ENCODE data around the gene PACRG.

Gene PACRG

GRCh38 chr6:162868397-162868796 is 140.6 kb downstream of the PACRG start:
- DNase-seq: no peak

- DNase-seq: no peak
Observed at GRCh38 chr6:162871966-162872365, 144.2 kb downstream of the PACRG start.

GRCh38 chr6:162873537-162873936 is 145.8 kb downstream of the PACRG start:
- no peak for DNase-seq

- DNase-seq: no peak
Observed at GRCh38 chr6:162875070-162875469, 147.3 kb downstream of the PACRG start.

GRCh38 chr6:162882801-162883481 is 155.2 kb downstream of the PACRG start:
- no peak for DNase-seq

GRCh38 chr6:162887981-162888689 is 160.4 kb downstream of the PACRG start:
- no peak for DNase-seq

GRCh38 chr6:162889303-162889702 is 161.5 kb downstream of the PACRG start:
- DNase-seq: no peak

GRCh38 chr6:162898011-162898410 is 170.2 kb downstream of the PACRG start:
- no peak for DNase-seq

- no peak for DNase-seq
Observed at GRCh38 chr6:162899148-162899547, 171.4 kb downstream of the PACRG start.

- DNase-seq: no peak
Observed at GRCh38 chr6:162900503-162900902, 172.7 kb downstream of the PACRG start.

- DNase-seq: no peak
Observed at GRCh38 chr6:162904069-162904663, 176.4 kb downstream of the PACRG start.

- DNase-seq: no peak
Observed at GRCh38 chr6:162906479-162906878, 178.7 kb downstream of the PACRG start.

GRCh38 chr6:162907876-162908481 is 180.2 kb downstream of the PACRG start:
- DNase-seq: peak; percentile 10

- no peak for DNase-seq
Observed at GRCh38 chr6:162913206-162913605, 185.4 kb downstream of the PACRG start.

- no peak for DNase-seq
Observed at GRCh38 chr6:162917506-162917905, 189.7 kb downstream of the PACRG start.

GRCh38 chr6:162921062-162921461 is 193.3 kb downstream of the PACRG start:
- no peak for DNase-seq

- DNase-seq: no peak
Observed at GRCh38 chr6:162921510-162922040, 193.8 kb downstream of the PACRG start.

- no peak for DNase-seq
Observed at GRCh38 chr6:162922563-162923166, 194.9 kb downstream of the PACRG start.

- no peak for DNase-seq
Observed at GRCh38 chr6:162934844-162935243, 207.1 kb downstream of the PACRG start.

- DNase-seq: no peak
Observed at GRCh38 chr6:162940426-162940825, 212.7 kb downstream of the PACRG start.

- no peak for DNase-seq
Observed at GRCh38 chr6:162941128-162941527, 213.4 kb downstream of the PACRG start.

- no peak for DNase-seq
Observed at GRCh38 chr6:162942866-162943265, 215.1 kb downstream of the PACRG start.

- no peak for DNase-seq
Observed at GRCh38 chr6:162943369-162943768, 215.6 kb downstream of the PACRG start.

All from NCI-H748 treated with DMSO at 0.1 percent for 48 hours (cell line).